Measurements from ENCODE around the gene ANKRA2.

Gene ANKRA2

DNA sequence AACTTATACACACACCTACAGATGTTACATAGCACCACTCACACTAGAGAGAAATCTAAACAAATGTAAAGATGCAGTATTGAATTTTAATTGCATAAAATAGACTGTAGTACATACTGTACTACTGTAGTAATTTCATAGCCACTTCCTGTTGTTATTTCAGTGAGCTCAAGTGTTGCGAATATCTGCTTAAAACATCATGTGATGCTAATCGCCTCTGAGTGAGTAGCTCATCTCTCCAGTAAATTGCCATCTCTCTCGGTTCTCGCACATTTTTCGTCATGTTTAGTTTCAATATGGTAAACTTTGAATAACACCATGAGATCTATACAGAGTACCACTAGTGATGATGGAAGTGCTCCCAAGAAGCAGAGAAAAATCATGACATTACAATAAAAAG lies 38.6 kb upstream of the ANKRA2 start:
- Histone ChIP-seq H2AFZ (ENCODE audit: low read length) (no peak overlapping the region), H4K20me1 (ENCODE audit: insufficient read depth, low read length) (no peaks in the 10 kb centered on the region), H3K79me2 (ENCODE audit: low read length) (no peaks in the 10 kb centered on the region), H3K27me3 (replicated peaks; ENCODE audit: insufficient read depth, low read length) (no peaks in the 10 kb centered on the region), H3K9me3 (replicated peaks; ENCODE audit: insufficient read depth, low read length) (no peaks in the 10 kb centered on the region), H3K9me2 (replicated peaks; ENCODE audit: insufficient read depth, low read length) (no peaks in the 10 kb centered on the region), H3K4me3 (ENCODE audit: low read length) (no peak overlapping the region), H3K4me1 (ENCODE audit: low read length) (no peaks in the 10 kb centered on the region), H3F3A (ENCODE audit: insufficient read depth, low read length) (no peaks in the 10 kb centered on the region), H3K27ac (ENCODE audit: low read length) (no peak overlapping the region), H3K4me2 (ENCODE audit: low read depth, low read length) (no peak overlapping the region), H3K9ac (ENCODE audit: low read length) (no peak overlapping the region), H3K36me3 (replicated peaks; ENCODE audit: insufficient read depth, low read length) (no peaks in the 10 kb centered on the region)
- no peak for TF ChIP-seq EZH2phosphoT487 (IDR thresholded peaks at IDR 0.05; ENCODE audit: low read length)
- no peak for TF ChIP-seq EZH2 (optimal IDR thresholded peaks at IDR 0.05; ENCODE audit: low read depth, low read length)
- TF ChIP-seq CTCF (IDR thresholded peaks at IDR 0.05; ENCODE audit: low read length), result no peak
- no peak for DNase-seq

DNA sequence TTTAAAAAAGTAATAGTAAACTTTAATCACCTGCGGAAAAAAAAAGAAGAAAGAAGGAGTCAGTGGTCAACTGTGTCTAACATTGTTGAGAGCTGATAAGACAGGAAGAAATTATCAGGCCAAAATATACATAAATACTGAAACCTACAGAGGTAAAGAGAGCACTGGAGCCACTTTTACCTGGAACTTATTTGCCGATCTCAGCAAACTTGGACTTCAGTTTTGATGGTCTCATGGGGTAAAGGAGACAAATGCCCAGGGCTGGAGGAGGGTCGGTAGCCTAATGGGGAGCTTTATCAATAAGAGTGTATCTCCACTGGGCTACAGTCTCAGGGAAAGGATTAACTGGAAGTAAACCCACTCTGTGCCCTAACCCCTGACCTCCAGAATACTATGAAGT lies 33.9 kb upstream of the ANKRA2 start:
- Histone ChIP-seq H3K9me3 (replicated peaks; ENCODE audit: insufficient read depth, low read length) (no peaks in the 10 kb centered on the region), H4K20me1 (ENCODE audit: insufficient read depth, low read length) (no peaks in the 10 kb centered on the region), H3K79me2 (ENCODE audit: low read length) (no peaks in the 10 kb centered on the region), H3K9ac (ENCODE audit: low read length) (no peak overlapping the region), H3K36me3 (replicated peaks; ENCODE audit: insufficient read depth, low read length) (no peaks in the 10 kb centered on the region), H3K4me3 (ENCODE audit: low read length) (no peak overlapping the region), H3K27me3 (replicated peaks; ENCODE audit: insufficient read depth, low read length) (no peaks in the 10 kb centered on the region), H3K27ac (ENCODE audit: low read length) (no peak overlapping the region), H3K4me2 (ENCODE audit: low read depth, low read length) (no peak overlapping the region), H3F3A (ENCODE audit: insufficient read depth, low read length) (no peaks in the 10 kb centered on the region), H3K4me1 (ENCODE audit: low read length) (no peaks in the 10 kb centered on the region), H3K9me2 (replicated peaks; ENCODE audit: insufficient read depth, low read length) (no peaks in the 10 kb centered on the region), H2AFZ (ENCODE audit: low read length) (no peak overlapping the region)
- no peak for DNase-seq
- TF ChIP-seq EZH2 (optimal IDR thresholded peaks at IDR 0.05; ENCODE audit: low read depth, low read length), result no peak
- TF ChIP-seq EZH2phosphoT487 (IDR thresholded peaks at IDR 0.05; ENCODE audit: low read length), result no peak
- TF ChIP-seq CTCF (IDR thresholded peaks at IDR 0.05; ENCODE audit: low read length), result no peak

DNA sequence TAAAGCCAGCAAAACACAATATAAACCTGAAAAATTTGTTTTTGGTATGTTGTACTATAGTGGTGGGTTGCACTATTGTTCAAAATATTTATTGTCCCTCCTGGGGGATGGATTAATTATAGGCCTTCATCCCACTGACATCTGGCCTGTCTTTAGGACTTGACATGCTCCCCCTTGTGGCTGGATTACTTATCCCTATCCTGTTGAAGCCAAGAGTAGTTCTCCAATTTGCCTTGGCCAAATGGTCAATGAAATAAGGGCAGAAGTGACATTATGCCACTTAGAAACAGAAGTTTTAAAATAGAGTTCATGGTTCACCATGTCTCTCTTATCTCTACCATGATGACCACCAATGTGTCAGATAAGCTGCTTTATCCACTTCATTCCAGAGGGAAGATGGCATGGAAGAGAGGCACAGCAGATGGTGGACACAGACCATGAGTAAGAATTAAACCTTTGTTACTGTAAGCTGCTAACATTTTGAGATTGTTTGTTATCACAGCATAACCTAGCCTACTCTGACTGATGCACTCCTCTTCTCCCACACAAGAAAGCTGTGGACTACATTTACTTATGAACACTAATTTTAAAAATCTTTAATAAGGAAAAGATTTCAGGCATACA lies 31.4 kb upstream of the ANKRA2 start:
- H3K79me2 ChIP-seq (ENCODE audit: low read length), result no peaks in the 10 kb centered on the region
- H3K9me3 ChIP-seq (replicated peaks; ENCODE audit: insufficient read depth, low read length), result no peaks in the 10 kb centered on the region
- H3K27ac ChIP-seq (ENCODE audit: low read length), result no peak overlapping the region
- no peaks in the 10 kb centered on the region for H3K4me1 ChIP-seq (ENCODE audit: low read length)
- peak; percentile 31 for DNase-seq
- no peaks in the 10 kb centered on the region for H3K9me2 ChIP-seq (replicated peaks; ENCODE audit: insufficient read depth, low read length)
- no peaks in the 10 kb centered on the region for H3F3A ChIP-seq (ENCODE audit: insufficient read depth, low read length)
- TF ChIP-seq EZH2 (optimal IDR thresholded peaks at IDR 0.05; ENCODE audit: low read depth, low read length) (no peak), CTCF (IDR thresholded peaks at IDR 0.05; ENCODE audit: low read length) (peak; percentile 74)
- H3K36me3 ChIP-seq (replicated peaks; ENCODE audit: insufficient read depth, low read length), result no peaks in the 10 kb centered on the region
- no peak overlapping the region for H3K9ac ChIP-seq (ENCODE audit: low read length)
- H2AFZ ChIP-seq (ENCODE audit: low read length), result no peak overlapping the region
- H3K27me3 ChIP-seq (replicated peaks; ENCODE audit: insufficient read depth, low read length), result no peaks in the 10 kb centered on the region
- no peak overlapping the region for H3K4me3 ChIP-seq (ENCODE audit: low read length)
- no peak overlapping the region for H3K4me2 ChIP-seq (ENCODE audit: low read depth, low read length)
- H4K20me1 ChIP-seq (ENCODE audit: insufficient read depth, low read length), result no peaks in the 10 kb centered on the region
